ENCODE measurements around the gene CALCOCO2. TPM values are rescaled to one million over a fixed set of nuclear protein-coding genes. Genes with fewer than 3 reads are reported as not detected.
"Not testable (repeated sequence)": the region's sequence is repeated elsewhere in the genome, so short reads cannot be mapped to it uniquely, and the experiment has no call there.

Gene CALCOCO2
- polyA plus RNA-seq, 1 donor from 2014 or later, result 4.5 TPM

- Histone ChIP-seq H3K4me3 (ENCODE audit: low read length) (no peak overlapping the region), H3K27me3 (ENCODE audit: insufficient read depth, low read depth, low read length) (peaks cover 35% of the 10 kb centered on the region), H3K36me3 (ENCODE audit: insufficient read depth, low read length) (no peaks in the 10 kb centered on the region), H3K79me2 (replicated peaks; ENCODE audit: insufficient read depth, low read length) (no peaks in the 10 kb centered on the region), H3F3A (ENCODE audit: insufficient read depth, low read length, poor library complexity, severe bottlenecking) (no peaks in the 10 kb centered on the region), H3K9me3 (ENCODE audit: low read length) (no peaks in the 10 kb centered on the region), H3K4me2 (ENCODE audit: low read length) (no peak overlapping the region), H3K27ac (ENCODE audit: low read length) (no peak overlapping the region), H2AFZ (ENCODE audit: low read depth, low read length) (no peak overlapping the region), H3K9ac (ENCODE audit: low read length) (no peak overlapping the region), H4K20me1 (ENCODE audit: insufficient read depth) (no peaks in the 10 kb centered on the region), H3K9me2 (ENCODE audit: insufficient read depth, low read length) (no peaks in the 10 kb centered on the region)
- TF ChIP-seq RAD21 (conservative IDR thresholded peaks at IDR 0.05), result no peak
- no peak for TF ChIP-seq EZH2 (IDR thresholded peaks at IDR 0.05; ENCODE audit: borderline replicate concordance, insufficient read depth, low read length, poor library complexity, severe bottlenecking)
- no peak for TF ChIP-seq REST (IDR thresholded peaks at IDR 0.05; ENCODE audit: borderline replicate concordance)
Observed at GRCh38 chr17:48818361-48818841, 12.4 kb upstream of the CALCOCO2 start.

- Histone ChIP-seq H3K79me2 (replicated peaks; ENCODE audit: insufficient read depth, low read length) (no peaks in the 10 kb centered on the region), H3K9ac (ENCODE audit: low read length) (no peak overlapping the region), H3K4me2 (ENCODE audit: low read length) (no peak overlapping the region), H3K27ac (ENCODE audit: low read length) (no peak overlapping the region), H3K36me3 (ENCODE audit: insufficient read depth, low read length) (no peaks in the 10 kb centered on the region), H4K20me1 (ENCODE audit: insufficient read depth) (no peaks in the 10 kb centered on the region), H3K27me3 (ENCODE audit: insufficient read depth, low read depth, low read length) (peaks cover 29% of the 10 kb centered on the region), H3K9me3 (ENCODE audit: low read length) (no peaks in the 10 kb centered on the region), H3K9me2 (ENCODE audit: insufficient read depth, low read length) (no peaks in the 10 kb centered on the region), H2AFZ (ENCODE audit: low read depth, low read length) (no peak overlapping the region), H3K4me3 (ENCODE audit: low read length) (no peak overlapping the region), H3F3A (ENCODE audit: insufficient read depth, low read length, poor library complexity, severe bottlenecking) (no peaks in the 10 kb centered on the region)
- no peak for TF ChIP-seq EZH2 (IDR thresholded peaks at IDR 0.05; ENCODE audit: borderline replicate concordance, insufficient read depth, low read length, poor library complexity, severe bottlenecking)
- no peak for TF ChIP-seq EP300 (conservative IDR thresholded peaks at IDR 0.05; ENCODE audit: poor library complexity, severe bottlenecking)
- TF ChIP-seq POLR2AphosphoS5 (IDR thresholded peaks at IDR 0.05), result no peak
- no peak for TF ChIP-seq MXI1 (conservative IDR thresholded peaks at IDR 0.05; ENCODE audit: poor library complexity, severe bottlenecking)
- no peak for TF ChIP-seq CTCF (IDR thresholded peaks at IDR 0.05; ENCODE audit: poor library complexity, severe bottlenecking)
- TF ChIP-seq REST (IDR thresholded peaks at IDR 0.05; ENCODE audit: borderline replicate concordance), result no peak
- TF ChIP-seq RAD21 (conservative IDR thresholded peaks at IDR 0.05), result no peak
- no peak for TF ChIP-seq TAF1 (IDR thresholded peaks at IDR 0.05; ENCODE audit: low read depth)
- no peak for TF ChIP-seq SMC3 (conservative IDR thresholded peaks at IDR 0.05; ENCODE audit: poor library complexity)
Observed at GRCh38 chr17:48819466-48819865, 11.4 kb upstream of the CALCOCO2 start.

- H3F3A ChIP-seq (ENCODE audit: insufficient read depth, low read length, poor library complexity, severe bottlenecking); H3K36me3 ChIP-seq (ENCODE audit: insufficient read depth, low read length); H3K4me3 ChIP-seq (ENCODE audit: low read length); H3K27ac ChIP-seq (ENCODE audit: low read length); H3K9ac ChIP-seq (ENCODE audit: low read length); H4K20me1 ChIP-seq (ENCODE audit: insufficient read depth); H3K9me2 ChIP-seq (ENCODE audit: insufficient read depth, low read length); H3K79me2 ChIP-seq (replicated peaks; ENCODE audit: insufficient read depth, low read length); H3K4me2 ChIP-seq (ENCODE audit: low read length); H3K9me3 ChIP-seq (ENCODE audit: low read length); H2AFZ ChIP-seq (ENCODE audit: low read depth, low read length): not testable (repeated sequence)
- peaks cover 19% of the 10 kb centered on the region for H3K27me3 ChIP-seq (ENCODE audit: insufficient read depth, low read depth, low read length)
Observed at GRCh38 chr17:48820936-48821335, 9.9 kb upstream of the CALCOCO2 start.

All from neural cell (in vitro differentiated cells).